HG03175 (cell line): ENCODE data around the gene HEY2.
A peak's percentile ranks its signal among the peaks of the same experiment; 100 is the strongest.

Experiments
- ATAC-seq: cut with Tn5 transposase; IDR thresholded peaks from one replicate; pipeline ENCODE4 v1.9.1; 2021; ENCODE audit warnings: mild to moderate bottlenecking, moderate library complexity; ENCODE audit not compliant: unreplicated experiment

The HEY2 gene

GRCh38 chr6:125742464-125743120, 6.8 kb upstream of the HEY2 start:
- ATAC-seq, result no peak

- no peak for ATAC-seq
Observed at GRCh38 chr6:125743604-125744003, 5.8 kb upstream of the HEY2 start.

GRCh38 chr6:125745281-125746018, 4.0 kb upstream of the HEY2 start:
- ATAC-seq, result no peak

- ATAC-seq, result no peak
Observed at GRCh38 chr6:125746019-125746414, 3.4 kb upstream of the HEY2 start.

- ATAC-seq, result peak; percentile 60
Observed at GRCh38 chr6:125746731-125747588, 2.5 kb upstream of the HEY2 start.

- ATAC-seq, result no peak
Observed at GRCh38 chr6:125747589-125748405, 1.6 kb upstream of the HEY2 start.

- no peak for ATAC-seq
Observed at GRCh38 chr6:125748406-125749172, 843 bp upstream of the HEY2 start.

GRCh38 chr6:125749865-125750691, 646 bp downstream of the HEY2 start:
- no peak for ATAC-seq

GRCh38 chr6:125750692-125751333, 1.4 kb downstream of the HEY2 start:
- ATAC-seq, result no peak

GRCh38 chr6:125751334-125751916, 2.0 kb downstream of the HEY2 start:
- ATAC-seq, result no peak

- no peak for ATAC-seq
Observed at GRCh38 chr6:125752773-125753172, 3.3 kb downstream of the HEY2 start.

- ATAC-seq, result no peak
Observed at GRCh38 chr6:125753218-125753936, 3.9 kb downstream of the HEY2 start.

- no peak for ATAC-seq
Observed at GRCh38 chr6:125753937-125754259, 4.5 kb downstream of the HEY2 start.

- no peak for ATAC-seq
Observed at GRCh38 chr6:125754566-125754965, 5.1 kb downstream of the HEY2 start.

GRCh38 chr6:125759184-125759902, 9.9 kb downstream of the HEY2 start:
- ATAC-seq, result peak; percentile 71

- no peak for ATAC-seq
Observed at GRCh38 chr6:125759959-125760457, 10.6 kb downstream of the HEY2 start.

- ATAC-seq, result no peak
Observed at GRCh38 chr6:125764121-125764671, 14.8 kb downstream of the HEY2 start.
